Measurements from ENCODE around the gene GDPD4.

GDPD4 gene

GRCh38 chr11:77301510-77301909 lies at the start of gene GDPD4:
TSS of gene GDPD4 (minus strand) at chr11:77301686. CDS start at chr11:77285137, 16,549 bp downstream.
- no peak for TF ChIP-seq ZNF274 (IDR thresholded peaks at IDR 0.05; ENCODE audit: low read depth, low read length)
- H3K4me3 ChIP-seq (ENCODE audit: low read length), result no peak within 1 kb of the TSS

- no peak for TF ChIP-seq ZNF274 (IDR thresholded peaks at IDR 0.05; ENCODE audit: low read depth, low read length)
- no peak overlapping the region for H3K4me3 ChIP-seq (ENCODE audit: low read length)
Observed at GRCh38 chr11:77347948-77348347, 46.5 kb upstream of the GDPD4 start.

GRCh38 chr11:77346906-77347603 lies 45.6 kb upstream of the GDPD4 start:
- H3K4me3 ChIP-seq (ENCODE audit: low read length), result no peak overlapping the region
- no peak for TF ChIP-seq ZNF274 (IDR thresholded peaks at IDR 0.05; ENCODE audit: low read depth, low read length)

GRCh38 chr11:77345621-77346020 lies 44.1 kb upstream of the GDPD4 start:
- no peak for TF ChIP-seq ZNF274 (IDR thresholded peaks at IDR 0.05; ENCODE audit: low read depth, low read length)
- no peak overlapping the region for H3K4me3 ChIP-seq (ENCODE audit: low read length)

- H3K4me3 ChIP-seq (ENCODE audit: low read length), result no peak overlapping the region
- no peak for TF ChIP-seq ZNF274 (IDR thresholded peaks at IDR 0.05; ENCODE audit: low read depth, low read length)
Observed at GRCh38 chr11:77340501-77340900, 39.0 kb upstream of the GDPD4 start.

- no peak for TF ChIP-seq ZNF274 (IDR thresholded peaks at IDR 0.05; ENCODE audit: low read depth, low read length)
- no peak overlapping the region for H3K4me3 ChIP-seq (ENCODE audit: low read length)
Observed at GRCh38 chr11:77332259-77332658, 30.8 kb upstream of the GDPD4 start.

GRCh38 chr11:77325159-77325558 lies 23.7 kb upstream of the GDPD4 start:
- no peak overlapping the region for H3K4me3 ChIP-seq (ENCODE audit: low read length)
- no peak for TF ChIP-seq ZNF274 (IDR thresholded peaks at IDR 0.05; ENCODE audit: low read depth, low read length)

- H3K4me3 ChIP-seq (ENCODE audit: low read length), result no peak overlapping the region
- no peak for TF ChIP-seq ZNF274 (IDR thresholded peaks at IDR 0.05; ENCODE audit: low read depth, low read length)
Observed at GRCh38 chr11:77324508-77324907, 23.0 kb upstream of the GDPD4 start.

- no peak overlapping the region for H3K4me3 ChIP-seq (ENCODE audit: low read length)
- no peak for TF ChIP-seq ZNF274 (IDR thresholded peaks at IDR 0.05; ENCODE audit: low read depth, low read length)
Observed at GRCh38 chr11:77322926-77323590, 21.6 kb upstream of the GDPD4 start.

GRCh38 chr11:77322506-77322905 lies 21.0 kb upstream of the GDPD4 start:
- no peak for TF ChIP-seq ZNF274 (IDR thresholded peaks at IDR 0.05; ENCODE audit: low read depth, low read length)
- H3K4me3 ChIP-seq (ENCODE audit: low read length), result no peak overlapping the region

- TF ChIP-seq ZNF274 (IDR thresholded peaks at IDR 0.05; ENCODE audit: low read depth, low read length), result no peak
- H3K4me3 ChIP-seq (ENCODE audit: low read length), result no peak overlapping the region
Observed at GRCh38 chr11:77320351-77320750, 18.9 kb upstream of the GDPD4 start.

- no peak for TF ChIP-seq ZNF274 (IDR thresholded peaks at IDR 0.05; ENCODE audit: low read depth, low read length)
- no peak overlapping the region for H3K4me3 ChIP-seq (ENCODE audit: low read length)
Observed at GRCh38 chr11:77318600-77318999, 17.1 kb upstream of the GDPD4 start.

GRCh38 chr11:77316733-77317342 lies 15.4 kb upstream of the GDPD4 start:
- no peak for TF ChIP-seq ZNF274 (IDR thresholded peaks at IDR 0.05; ENCODE audit: low read depth, low read length)
- H3K4me3 ChIP-seq (ENCODE audit: low read length), result no peak overlapping the region

GRCh38 chr11:77312107-77312506 lies 10.6 kb upstream of the GDPD4 start:
- no peak overlapping the region for H3K4me3 ChIP-seq (ENCODE audit: low read length)
- TF ChIP-seq ZNF274 (IDR thresholded peaks at IDR 0.05; ENCODE audit: low read depth, low read length), result no peak

GRCh38 chr11:77311701-77312100 lies 10.2 kb upstream of the GDPD4 start:
- no peak for TF ChIP-seq ZNF274 (IDR thresholded peaks at IDR 0.05; ENCODE audit: low read depth, low read length)
- no peak overlapping the region for H3K4me3 ChIP-seq (ENCODE audit: low read length)
